ENCODE data around the gene EBLN2. TPM values are rescaled to one million over a fixed set of nuclear protein-coding genes. Genes with fewer than 3 reads are reported as not detected.

EBLN2 gene
- total and polyA plus RNA-seq, 2 experiments from 2014 or later, result 4.8 to 5.1 TPM

DNA sequence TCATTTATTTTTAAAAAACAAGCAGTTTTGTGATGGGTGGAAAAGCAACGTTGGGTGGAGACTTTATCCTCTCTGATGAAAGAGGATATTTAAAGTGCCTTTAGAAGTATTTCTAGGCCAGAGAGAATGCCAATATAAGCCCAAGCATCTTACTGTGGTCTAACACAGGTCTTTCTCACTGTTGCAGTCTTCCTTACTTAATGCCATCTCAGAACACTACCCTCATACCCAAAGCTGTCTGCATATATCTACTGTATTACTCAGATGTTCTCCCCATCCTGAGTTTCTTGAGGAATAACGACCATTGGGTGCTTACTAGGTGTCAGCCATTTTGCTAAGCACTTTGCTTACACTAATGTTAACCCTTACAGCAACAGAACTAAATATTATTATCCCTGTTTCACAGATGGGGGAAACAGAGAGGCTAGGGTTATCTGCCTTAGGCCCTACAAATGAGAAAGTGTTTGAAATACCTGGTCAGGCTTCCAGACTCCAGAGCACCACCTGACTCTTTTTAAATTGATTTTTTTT is 29.8 kb upstream of the EBLN2 start:
- Histone ChIP-seq H3K27ac (no peak overlapping the region), H3K4me1 (ENCODE audit: low read depth) (peaks cover 12% of the 10 kb centered on the region), H3K27me3 (no peaks in the 10 kb centered on the region), H3K4me3 (no peak overlapping the region), H3K36me3 (no peaks in the 10 kb centered on the region), H3K9me3 (ENCODE audit: low read depth) (no peaks in the 10 kb centered on the region)
- TF ChIP-seq, protein P1, sequence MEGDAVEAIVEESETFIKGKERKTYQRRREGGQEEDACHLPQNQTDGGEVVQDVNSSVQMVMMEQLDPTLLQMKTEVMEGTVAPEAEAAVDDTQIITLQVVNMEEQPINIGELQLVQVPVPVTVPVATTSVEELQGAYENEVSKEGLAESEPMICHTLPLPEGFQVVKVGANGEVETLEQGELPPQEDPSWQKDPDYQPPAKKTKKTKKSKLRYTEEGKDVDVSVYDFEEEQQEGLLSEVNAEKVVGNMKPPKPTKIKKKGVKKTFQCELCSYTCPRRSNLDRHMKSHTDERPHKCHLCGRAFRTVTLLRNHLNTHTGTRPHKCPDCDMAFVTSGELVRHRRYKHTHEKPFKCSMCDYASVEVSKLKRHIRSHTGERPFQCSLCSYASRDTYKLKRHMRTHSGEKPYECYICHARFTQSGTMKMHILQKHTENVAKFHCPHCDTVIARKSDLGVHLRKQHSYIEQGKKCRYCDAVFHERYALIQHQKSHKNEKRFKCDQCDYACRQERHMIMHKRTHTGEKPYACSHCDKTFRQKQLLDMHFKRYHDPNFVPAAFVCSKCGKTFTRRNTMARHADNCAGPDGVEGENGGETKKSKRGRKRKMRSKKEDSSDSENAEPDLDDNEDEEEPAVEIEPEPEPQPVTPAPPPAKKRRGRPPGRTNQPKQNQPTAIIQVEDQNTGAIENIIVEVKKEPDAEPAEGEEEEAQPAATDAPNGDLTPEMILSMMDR (IDR thresholded peaks at IDR 0.05; ENCODE audit: low read depth, low read length), result no peak
- DNase-seq (ENCODE audit: low read depth in 1 of 2, low spot score in 1 of 2), result no peak

DNA sequence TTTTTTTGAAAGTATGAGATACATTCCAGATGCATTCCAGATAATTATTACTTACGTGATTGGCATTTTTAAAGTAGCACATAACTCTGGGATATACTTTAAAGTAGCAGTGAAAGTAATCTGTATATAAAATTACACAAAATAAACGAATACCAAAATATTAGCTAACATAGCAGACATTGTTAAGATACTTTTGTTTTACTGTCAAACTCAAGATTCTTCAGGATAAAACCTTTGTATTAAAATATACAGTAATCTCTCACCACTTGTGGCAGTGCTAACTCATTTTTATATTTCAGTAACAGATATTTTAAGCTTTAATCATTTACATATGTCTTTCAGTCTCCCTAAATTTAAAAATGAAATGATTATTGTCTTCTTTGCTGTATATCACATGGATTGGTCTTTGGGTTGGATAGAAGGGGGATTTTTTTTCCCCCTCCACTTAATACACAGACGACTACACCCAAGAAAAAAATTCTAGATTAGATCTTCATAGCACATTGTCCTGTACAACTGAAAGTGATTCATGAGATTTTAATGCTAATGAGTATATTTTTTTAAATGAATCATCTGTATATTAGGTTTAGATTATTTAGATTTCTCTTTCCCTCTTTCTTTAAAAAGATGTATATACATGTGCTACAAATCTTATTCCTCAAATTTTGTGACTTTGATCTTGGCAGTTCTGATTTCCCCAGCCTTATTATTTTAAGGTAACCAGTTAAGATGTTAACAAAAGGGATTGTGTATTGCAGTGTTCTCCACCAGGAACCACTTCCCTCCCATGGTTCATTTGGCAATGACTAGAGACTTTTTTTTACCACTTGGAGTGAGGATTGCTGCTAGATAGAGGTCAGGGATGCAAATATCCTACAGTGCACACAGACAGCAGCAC is 24.5 kb upstream of the EBLN2 start:
- Histone ChIP-seq H3K36me3 (no peaks in the 10 kb centered on the region), H3K9me3 (ENCODE audit: low read depth) (no peaks in the 10 kb centered on the region), H3K4me3 (no peak overlapping the region), H3K4me1 (ENCODE audit: low read depth) (peaks cover 32% of the 10 kb centered on the region), H3K27ac (peak overlapping the region; percentile 70), H3K27me3 (no peaks in the 10 kb centered on the region)
- DNase-seq (ENCODE audit: low read depth in 1 of 2, low spot score in 1 of 2), result peak in 1 of 2 donors; percentile 35
- TF ChIP-seq, protein P1 (IDR thresholded peaks at IDR 0.05; ENCODE audit: low read depth, low read length), result no peak

DNA sequence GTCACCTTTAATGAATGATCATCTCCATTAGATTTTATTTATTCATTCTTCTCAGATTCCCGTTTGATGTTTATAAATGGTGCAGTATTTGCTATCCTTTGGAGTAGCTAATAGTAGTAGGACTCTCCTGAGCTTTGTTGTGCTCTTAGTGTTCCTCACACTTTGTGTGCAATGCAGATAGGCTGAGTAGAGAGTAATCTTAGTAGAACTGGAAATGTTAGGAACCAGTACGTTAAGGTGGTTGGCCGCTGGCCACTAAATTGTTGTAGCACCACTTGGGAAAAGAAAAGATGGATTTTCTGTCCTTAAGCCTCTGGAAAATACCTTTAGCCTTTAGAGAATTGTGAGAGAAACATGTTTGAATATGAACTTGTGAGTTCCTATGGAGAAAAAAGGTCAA is 19.9 kb upstream of the EBLN2 start:
- DNase-seq (ENCODE audit: low read depth in 1 of 2, low spot score in 1 of 2), result peak in 1 of 2 donors; percentile 19
- H3K4me1 ChIP-seq (ENCODE audit: low read depth), result peaks cover 31% of the 10 kb centered on the region
- no peak overlapping the region for H3K4me3 ChIP-seq
- TF ChIP-seq, protein P1 (IDR thresholded peaks at IDR 0.05; ENCODE audit: low read depth, low read length), result no peak
- peak overlapping the region; percentile 51 for H3K27ac ChIP-seq
- H3K9me3 ChIP-seq (ENCODE audit: low read depth), result no peaks in the 10 kb centered on the region
- H3K27me3 ChIP-seq, result no peaks in the 10 kb centered on the region
- no peaks in the 10 kb centered on the region for H3K36me3 ChIP-seq

DNA sequence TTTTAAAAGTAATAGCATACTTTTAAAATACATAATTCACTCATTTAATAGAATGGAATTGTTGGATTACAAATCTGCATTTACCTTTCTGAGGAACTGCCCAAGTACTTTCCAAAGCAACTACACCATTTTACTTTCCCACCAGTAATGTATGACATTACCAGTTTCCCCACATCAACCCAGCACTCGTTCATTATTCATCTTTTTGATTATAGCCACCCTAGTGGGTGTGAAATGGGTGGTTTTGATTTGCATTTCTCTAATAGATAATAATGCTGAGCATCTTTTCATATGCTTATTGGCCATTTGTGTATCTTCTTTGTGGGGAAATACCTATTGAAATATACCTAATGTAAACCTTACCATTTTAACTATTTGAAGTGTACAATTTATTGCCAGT is 18.0 kb upstream of the EBLN2 start:
- TF ChIP-seq, protein P1 (IDR thresholded peaks at IDR 0.05; ENCODE audit: low read depth, low read length), result no peak
- no peak for DNase-seq (ENCODE audit: low read depth in 1 of 2, low spot score in 1 of 2)
- H3K9me3 ChIP-seq (ENCODE audit: low read depth), result no peaks in the 10 kb centered on the region
- H3K36me3 ChIP-seq, result peaks cover 2% of the 10 kb centered on the region
- H3K4me3 ChIP-seq, result no peak overlapping the region
- no peaks in the 10 kb centered on the region for H3K27me3 ChIP-seq
- H3K4me1 ChIP-seq (ENCODE audit: low read depth), result peaks cover 12% of the 10 kb centered on the region
- H3K27ac ChIP-seq, result no peak overlapping the region

DNA sequence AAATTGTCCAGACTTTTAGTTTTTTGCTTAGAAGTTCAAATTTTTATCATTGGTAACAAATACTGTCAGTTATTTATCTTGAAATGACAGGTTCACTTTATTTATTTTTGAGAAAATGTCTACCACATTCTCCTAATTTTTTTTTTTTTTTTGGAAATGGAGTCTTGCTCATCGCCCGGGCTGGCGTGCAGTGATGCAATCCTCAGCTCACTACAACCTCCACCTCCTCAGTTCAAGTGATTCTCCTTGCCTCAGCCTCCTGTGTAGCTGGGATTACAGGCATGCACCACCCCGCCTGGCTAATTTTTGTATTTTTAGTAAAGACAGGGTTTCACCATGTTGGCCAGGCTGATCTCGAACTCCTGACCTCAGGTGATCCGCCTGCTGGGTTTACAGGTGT is 16.1 kb upstream of the EBLN2 start:
- Histone ChIP-seq H3K4me3 (no peak overlapping the region), H3K36me3 (peaks cover 2% of the 10 kb centered on the region), H3K4me1 (ENCODE audit: low read depth) (peaks cover 8% of the 10 kb centered on the region), H3K9me3 (ENCODE audit: low read depth) (no peaks in the 10 kb centered on the region), H3K27ac (no peak overlapping the region), H3K27me3 (no peaks in the 10 kb centered on the region)
- peak in 1 of 2 donors; percentile 57 for DNase-seq (ENCODE audit: low read depth in 1 of 2, low spot score in 1 of 2)
- TF ChIP-seq, protein P1 (IDR thresholded peaks at IDR 0.05; ENCODE audit: low read depth, low read length), result no peak
